NT2/D1 (cell line): Measurements from ENCODE around the gene MTERF4.

Experiments
- DNase-seq: peaks from one replicate; pipeline ENCODE4 v3.0.0-alpha.2; 2011; ENCODE audit warnings: low read depth, low spot score
- H3K27me3 ChIP-seq: 2 replicates; pipeline ENCODE4 v1.6.0; 2011; ENCODE audit warnings: mild to moderate bottlenecking; ENCODE audit not compliant: insufficient read length, insufficient read depth
- H3K36me3 ChIP-seq: 2 replicates; pipeline ENCODE4 v1.6.1; 2011; ENCODE audit warnings: mild to moderate bottlenecking, low read length, mixed read lengths; ENCODE audit not compliant: insufficient read depth, insufficient read length
- H3K4me1 ChIP-seq: 2 replicates; pipeline ENCODE4 v1.5.1; 2011; ENCODE audit not compliant: insufficient read depth, insufficient read length
- H3K4me3 ChIP-seq: 2 replicates; pipeline ENCODE4 v1.5.1; 2011; ENCODE audit warnings: low read depth; ENCODE audit not compliant: insufficient read length
- H3K9ac ChIP-seq: 2 replicates; pipeline ENCODE4 v1.6.0; 2011; ENCODE audit warnings: low read depth; ENCODE audit not compliant: insufficient read length
- H3K9me3 ChIP-seq: 2 replicates; pipeline ENCODE4 v1.5.1; 2011; ENCODE audit warnings: mild to moderate bottlenecking, low read length; ENCODE audit not compliant: insufficient read depth
- SUZ12 ChIP-seq: IDR thresholded peaks from 2 replicates; pipeline ENCODE4 v1.6.1; 2011; ENCODE audit not compliant: insufficient read length, insufficient read depth; ENCODE audit errors: extremely low read depth
- YY1 ChIP-seq: IDR thresholded peaks from 2 replicates; pipeline ENCODE4 v1.6.1; 2011; ENCODE audit not compliant: insufficient read length, insufficient read depth
- ZNF274 ChIP-seq: IDR thresholded peaks from 2 replicates; pipeline ENCODE4 v1.6.1; 2011; ENCODE audit warnings: mild to moderate bottlenecking, low read depth, low read length

The MTERF4 gene

DNA sequence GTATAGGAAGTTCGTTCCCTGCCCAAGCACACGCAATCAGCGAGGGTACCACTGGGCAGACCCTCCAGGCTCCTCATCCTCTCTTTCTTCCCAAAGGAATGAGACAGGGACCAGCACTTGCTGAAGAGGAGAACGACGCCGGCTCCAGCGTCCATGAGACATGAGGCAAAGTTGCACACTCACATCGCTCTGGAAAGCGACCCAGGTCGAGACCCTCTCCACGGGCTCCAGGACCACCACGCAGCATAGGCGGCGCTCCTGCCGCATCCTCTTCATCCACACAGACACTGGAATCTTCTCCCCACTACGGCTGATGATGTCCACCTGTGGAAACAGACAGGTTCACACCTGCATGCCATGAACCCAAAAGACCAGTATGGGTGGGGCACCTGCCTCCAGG lies 36.4 kb upstream of the MTERF4 start:
- Histone ChIP-seq H3K9me3 (no peaks in the 10 kb centered on the region), H3K9ac (no peak overlapping the region), H3K4me3 (no peak overlapping the region), H3K4me1 (no peaks in the 10 kb centered on the region), H3K27me3 (no peaks in the 10 kb centered on the region), H3K36me3 (peaks cover 65% of the 10 kb centered on the region)
- DNase-seq = no peak
- TF ChIP-seq SUZ12 (no peak), ZNF274 (no peak), YY1 (no peak)

DNA sequence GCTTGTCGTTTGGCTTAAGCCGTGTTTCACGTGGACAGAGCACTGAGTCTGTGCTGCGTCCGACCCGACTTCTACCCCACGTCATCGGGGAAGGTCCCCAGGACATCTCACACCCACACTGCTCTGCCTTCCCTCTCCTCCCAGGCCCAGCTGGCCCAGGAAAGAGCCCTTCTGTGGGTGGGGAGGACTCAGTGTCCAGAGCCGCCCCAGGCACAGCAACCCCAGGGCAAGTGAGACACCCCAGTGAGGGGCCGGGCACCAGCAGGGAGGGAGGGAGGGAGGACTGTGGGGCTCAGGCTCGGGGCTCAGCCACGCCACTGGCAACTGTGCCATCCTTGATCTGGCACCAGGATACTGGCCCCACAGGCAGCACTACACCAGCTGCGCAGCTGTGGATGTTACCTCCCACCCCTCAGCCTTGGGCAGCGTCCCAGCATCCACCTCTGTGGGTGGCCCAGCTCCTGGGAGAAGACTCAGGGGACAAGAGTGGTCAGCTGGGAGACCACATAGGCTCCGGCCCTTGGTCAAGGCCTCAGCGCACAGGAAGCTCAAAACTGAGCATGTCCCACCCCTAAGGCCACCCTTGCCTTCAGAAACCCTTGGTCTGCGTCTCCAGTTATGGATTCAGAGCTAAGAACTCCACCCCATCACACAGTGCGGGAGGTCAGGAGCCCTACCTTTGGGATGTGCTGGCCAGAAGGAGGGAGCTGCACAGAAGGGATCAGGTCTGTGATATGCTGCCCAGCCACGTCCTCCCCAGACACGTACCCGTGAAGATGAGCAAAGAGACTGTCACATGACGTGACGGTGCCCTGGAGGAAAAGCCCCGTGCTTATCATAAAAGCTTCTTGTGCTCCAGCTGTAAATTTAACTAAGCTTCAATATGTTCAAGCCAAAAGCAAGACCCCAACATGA lies 35.4 kb upstream of the MTERF4 start:
- TF ChIP-seq SUZ12 (no peak), YY1 (no peak), ZNF274 (no peak)
- no peaks in the 10 kb centered on the region for H3K4me1 ChIP-seq
- no peak overlapping the region for H3K9ac ChIP-seq
- peaks cover 70% of the 10 kb centered on the region for H3K36me3 ChIP-seq
- no peak overlapping the region for H3K4me3 ChIP-seq
- no peaks in the 10 kb centered on the region for H3K27me3 ChIP-seq
- no peak for DNase-seq
- no peaks in the 10 kb centered on the region for H3K9me3 ChIP-seq

DNA sequence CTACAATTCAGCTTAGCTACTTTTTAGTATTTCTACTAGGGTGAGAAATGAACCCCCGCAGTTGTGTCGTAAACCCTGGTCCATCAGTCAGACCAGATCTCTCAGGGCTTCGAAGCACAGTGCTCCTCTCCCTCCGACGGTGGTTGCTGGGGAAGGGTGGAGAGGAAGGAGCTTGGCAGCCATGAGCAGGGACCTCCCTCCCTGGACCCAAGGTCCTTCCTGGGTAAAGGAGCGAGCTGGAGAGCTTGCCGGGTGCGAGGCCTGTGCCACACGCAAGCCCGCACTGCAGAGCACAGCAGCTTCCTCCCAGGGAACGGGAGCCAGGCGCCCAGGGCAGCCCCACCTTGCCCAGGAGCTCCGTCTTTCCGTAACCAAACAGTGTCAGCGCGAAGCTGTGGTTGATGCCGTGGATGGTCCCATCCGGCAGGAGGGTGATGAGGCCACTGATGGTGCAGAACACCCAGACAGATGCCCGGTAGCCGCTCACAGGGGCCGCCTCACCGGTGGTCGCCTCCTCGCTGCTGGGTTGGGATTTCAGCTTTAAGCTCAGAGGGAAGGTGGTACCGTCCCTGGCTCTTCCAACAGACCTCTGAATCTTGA lies 34.7 kb upstream of the MTERF4 start:
- H3K27me3 ChIP-seq = no peaks in the 10 kb centered on the region
- peaks cover 65% of the 10 kb centered on the region for H3K36me3 ChIP-seq
- no peak overlapping the region for H3K9ac ChIP-seq
- TF ChIP-seq SUZ12 (no peak), YY1 (no peak), ZNF274 (no peak)
- no peak overlapping the region for H3K4me3 ChIP-seq
- H3K4me1 ChIP-seq = no peaks in the 10 kb centered on the region
- DNase-seq = no peak
- no peaks in the 10 kb centered on the region for H3K9me3 ChIP-seq

DNA sequence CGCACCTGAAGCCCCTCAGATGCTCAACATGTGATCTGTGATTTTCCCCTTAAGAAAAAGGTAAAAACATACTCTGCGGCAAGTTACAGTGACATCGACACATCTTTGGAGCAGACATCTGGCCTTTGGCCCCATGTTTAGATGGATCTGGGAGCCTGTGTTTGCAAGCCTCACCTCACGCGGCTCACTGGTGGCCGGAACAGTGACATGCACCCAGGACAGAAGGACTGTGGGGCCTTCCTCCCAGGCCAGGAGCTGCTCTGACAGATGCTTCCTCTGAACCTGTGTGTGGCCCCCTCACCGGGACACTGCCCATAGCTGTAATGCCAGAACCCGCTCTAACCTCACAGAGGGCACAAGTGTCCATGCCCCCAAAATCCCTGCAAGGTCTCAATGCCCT lies 34.1 kb upstream of the MTERF4 start:
- Histone ChIP-seq H3K4me3 (no peak overlapping the region), H3K36me3 (peaks cover 69% of the 10 kb centered on the region), H3K9ac (no peak overlapping the region), H3K9me3 (no peaks in the 10 kb centered on the region), H3K4me1 (no peaks in the 10 kb centered on the region), H3K27me3 (no peaks in the 10 kb centered on the region)
- TF ChIP-seq YY1 (no peak), ZNF274 (no peak), SUZ12 (no peak)
- DNase-seq = no peak

DNA sequence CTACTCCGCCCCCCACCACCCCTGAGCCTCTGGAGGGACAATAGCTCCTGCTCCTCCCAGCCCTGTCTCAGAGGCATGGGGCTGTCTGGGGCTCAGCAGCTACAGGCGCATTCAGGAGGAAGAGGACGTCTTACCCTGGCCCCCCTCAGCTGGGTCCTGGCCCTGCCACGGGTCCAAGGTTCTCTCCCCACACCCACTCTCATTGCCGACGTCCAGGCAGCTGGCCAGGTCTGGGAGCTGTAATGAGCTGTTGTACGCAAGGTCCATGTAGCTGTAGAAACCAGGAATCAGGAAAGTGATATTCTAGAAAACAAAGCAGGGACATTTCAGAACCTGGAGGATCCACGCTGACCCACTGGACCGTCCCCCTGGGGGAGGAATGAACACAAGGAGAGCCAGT lies 33.6 kb upstream of the MTERF4 start:
- Histone ChIP-seq H3K4me3 (no peak overlapping the region), H3K4me1 (no peaks in the 10 kb centered on the region), H3K9ac (no peak overlapping the region), H3K27me3 (no peaks in the 10 kb centered on the region), H3K36me3 (peaks cover 68% of the 10 kb centered on the region), H3K9me3 (no peaks in the 10 kb centered on the region)
- no peak for DNase-seq
- TF ChIP-seq SUZ12 (no peak), ZNF274 (no peak), YY1 (no peak)

DNA sequence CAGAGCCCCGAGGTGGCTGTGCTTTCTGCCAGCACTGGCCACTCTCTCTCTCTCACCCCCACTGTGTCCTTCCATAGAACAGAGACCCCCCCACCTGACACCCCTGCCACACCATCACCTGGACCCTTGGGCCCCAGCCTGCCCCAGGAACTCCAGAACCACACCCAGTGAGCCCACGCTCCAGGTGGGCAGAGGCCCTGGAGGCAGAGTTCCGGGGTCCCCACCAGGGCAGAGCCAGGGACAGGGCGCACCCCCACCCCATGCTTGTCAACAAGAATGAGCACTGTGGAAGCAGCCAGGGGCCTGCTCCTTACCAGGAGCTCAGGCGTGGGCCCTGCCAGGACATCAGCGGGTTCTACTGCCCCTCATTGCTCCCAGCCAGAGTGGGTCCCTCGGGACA lies 32.6 kb upstream of the MTERF4 start:
- Histone ChIP-seq H3K4me1 (no peaks in the 10 kb centered on the region), H3K27me3 (no peaks in the 10 kb centered on the region), H3K36me3 (peaks cover 62% of the 10 kb centered on the region), H3K4me3 (no peak overlapping the region), H3K9ac (no peak overlapping the region), H3K9me3 (no peaks in the 10 kb centered on the region)
- TF ChIP-seq ZNF274 (no peak), YY1 (no peak), SUZ12 (no peak)
- no peak for DNase-seq

DNA sequence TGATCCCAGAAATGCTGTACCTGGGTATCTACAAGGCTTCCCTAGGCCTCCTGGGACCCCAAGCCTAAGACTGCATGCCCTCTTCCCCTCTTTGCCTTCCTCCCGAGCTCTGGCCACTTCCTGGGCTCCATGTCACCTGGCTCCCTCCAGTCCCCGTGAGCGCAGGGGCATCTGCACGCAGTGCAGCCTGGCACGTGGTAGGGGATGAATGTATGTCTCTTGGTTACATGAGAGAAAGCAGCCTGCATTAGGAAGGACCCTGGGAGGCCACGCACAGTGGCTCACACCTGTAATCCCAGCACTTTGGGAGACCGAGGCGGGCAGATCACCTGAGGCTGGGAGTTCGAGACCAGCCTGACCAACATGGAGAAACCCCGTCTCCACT lies 31.3 kb upstream of the MTERF4 start:
- Histone ChIP-seq H3K9me3 (no peaks in the 10 kb centered on the region), H3K36me3 (peaks cover 54% of the 10 kb centered on the region)
- no peak for TF ChIP-seq ZNF274
- no peak for TF ChIP-seq YY1
- no peak for TF ChIP-seq SUZ12

More for the DNA sequence above, 31.3 kb upstream of the MTERF4 start:
- Histone ChIP-seq H3K27me3 (no peaks in the 10 kb centered on the region), H3K4me1 (no peaks in the 10 kb centered on the region), H3K4me3 (no peak overlapping the region), H3K9ac (no peak overlapping the region)
- DNase-seq = no peak
